Fibroblast of lung (primary cell): ENCODE data around the gene ZNF177. TPM values are rescaled to one million over a fixed set of nuclear protein-coding genes. Genes with fewer than 3 reads are reported as not detected.
A peak's percentile ranks its signal among the peaks of the same experiment; 100 is the strongest.
"Not testable (repeated sequence)": the region's sequence is repeated elsewhere in the genome, so short reads cannot be mapped to it uniquely, and the experiment has no call there.

Experiments used
- DNase-seq, 2 donors: peaks; one replicate each; pipeline versions ENCODE4 v3.0.0 to v3.0.0-alpha.2; 2010; ENCODE audit warnings: low read depth in 2 of 2
- H2AFZ ChIP-seq: 2 replicates; pipeline ENCODE4 v1.5.1; 2012; ENCODE audit warnings: low read length, control low read depth, inconsistent platforms
- H3K27ac ChIP-seq: 2 replicates; pipeline ENCODE4 v1.5.1; 2011; ENCODE audit warnings: low read length, control low read depth; ENCODE audit not compliant: insufficient read depth
- H3K27me3 ChIP-seq: 2 replicates; pipeline ENCODE4 v1.5.1; 2011; ENCODE audit warnings: mild to moderate bottlenecking, low read length; ENCODE audit not compliant: control insufficient read depth, insufficient read depth
- H3K36me3 ChIP-seq: 2 replicates; pipeline ENCODE4 v1.5.1; 2011; ENCODE audit warnings: low read length; ENCODE audit not compliant: control insufficient read depth, insufficient read depth
- H3K4me1 ChIP-seq: 2 replicates; pipeline ENCODE4 v1.5.1; 2011; ENCODE audit warnings: low read length; ENCODE audit not compliant: control insufficient read depth, insufficient read depth; ENCODE audit errors: extremely low read depth
- H3K4me2 ChIP-seq: 2 replicates; pipeline ENCODE4 v1.5.1; 2011; ENCODE audit warnings: low read length, control low read depth; ENCODE audit not compliant: insufficient read depth; ENCODE audit errors: extremely low read depth
- H3K4me3 ChIP-seq, 4 experiments: fragments of 200-600 bp in 1 of 4; sonication (generic) in 1 of 4; replicated peaks in 1 of 4; 2 replicates each; pipeline ENCODE4 v1.5.1; 2011 to 2016; ENCODE audit warnings: low read length in 4 of 4, low read depth in 3 of 4, mild to moderate bottlenecking in 3 of 4, control low read depth in 2 of 4, inconsistent platforms in 1 of 4, mixed read lengths in 1 of 4; ENCODE audit not compliant: insufficient read depth in 1 of 4; ENCODE audit errors: control extremely low read depth in 1 of 4
- H3K79me2 ChIP-seq: 2 replicates; pipeline ENCODE4 v1.5.1; 2012; ENCODE audit warnings: mild to moderate bottlenecking, low read length, inconsistent platforms; ENCODE audit not compliant: control insufficient read depth, insufficient read depth
- H3K9ac ChIP-seq: 2 replicates; pipeline ENCODE4 v1.5.1; 2011; ENCODE audit warnings: mild to moderate bottlenecking, low read length, control low read depth; ENCODE audit not compliant: insufficient read depth
- H3K9me3 ChIP-seq: 2 replicates; pipeline ENCODE4 v1.5.1; 2012; ENCODE audit warnings: low read depth, low read length; ENCODE audit not compliant: control insufficient read depth, insufficient read depth
- H4K20me1 ChIP-seq: 2 replicates; pipeline ENCODE4 v1.5.1; 2011; ENCODE audit warnings: low read length; ENCODE audit not compliant: control insufficient read depth, insufficient read depth; ENCODE audit errors: extremely low read depth
- CTCF ChIP-seq, 2 donors: IDR thresholded peaks in 1 of 2; conservative IDR thresholded peaks in 1 of 2; 1 replicate in 1 of 2; 2 replicates in 1 of 2; pipeline ENCODE4 v1.5.1; 2011 to 2012; ENCODE audit warnings: low read length in 2 of 2, control low read depth in 1 of 2, inconsistent platforms in 1 of 2, low read depth in 1 of 2, mild to moderate bottlenecking in 1 of 2
- EZH2 ChIP-seq: IDR thresholded peaks from 2 replicates; pipeline ENCODE4 v1.5.1; 2012; ENCODE audit warnings: low read length, control low read depth, mild to moderate bottlenecking; ENCODE audit errors: missing control alignments
- polyA minus RNA-seq: library from RNA; depleted of rRNA, polyadenylated mRNA; stranded (reverse); fragments of >200 nt; gene quantifications from 2 replicates; pipeline ENCODE4 v1.2.3, GENCODE V29; 2011; ENCODE audit warnings: low replicate concordance
- polyA plus RNA-seq, 2 donors: library from polyadenylated mRNA; depleted of rRNA in 1 of 2; stranded (reverse) in 1 of 2; unstranded in 1 of 2; fragments of >200 nt; gene quantifications; 2 replicates each; pipeline ENCODE4 v1.2.1, GENCODE V29; 2011 to 2012; ENCODE audit warnings: missing spikeins in 1 of 2
- total RNA-seq: library from RNA; depleted of rRNA; stranded (reverse); fragments of >200 nt; gene quantifications from 2 replicates; pipeline ENCODE4 v1.2.1, GENCODE V29; 2014

Gene ZNF177
- total RNA-seq (2.1 and 3.3 TPM in 2 replicates), polyA plus RNA-seq (1.0 and 1.5 TPM in 2 replicates), polyA minus RNA-seq (0.15 TPM in 1 of 2 replicates, not detected in the other)
- 0.88 and 1.2 TPM in 2 replicates for polyA plus RNA-seq (2012)

GRCh38 chr19:9362905-9363304 is at the start of gene ZNF177:
Gene ZNF177 (plus strand): TSS chr19:9363013. CDS start chr19:9378312, 15,299 bp downstream.
- Histone ChIP-seq H4K20me1 (no peaks in the 10 kb centered on the region), H3K27ac (no peak within 1 kb of the TSS), H3K4me3 (peak within 1 kb of the TSS; percentile 15 to 74 (median 34)), H3K36me3 (no peaks in the 10 kb centered on the region), H3K27me3 (no peaks in the 10 kb centered on the region), H3K4me2 (peak within 1 kb of the TSS; percentile 25), H3K9ac (no peak within 1 kb of the TSS), H3K4me1 (no peaks in the 10 kb centered on the region), H3K79me2 (no peaks in the 10 kb centered on the region), H3K9me3 (no peaks in the 10 kb centered on the region), H2AFZ (no peak within 1 kb of the TSS)
- TF ChIP-seq EZH2 = no peak
- TF ChIP-seq CTCF (conservative IDR thresholded peaks at IDR 0.05 in 1 of 2, IDR thresholded peaks at IDR 0.05 in 1 of 2; ENCODE audit: low read depth in 1 of 2, low read length in 2 of 2) = no peak
- DNase-seq = peak; percentile 22 to 39

- Histone ChIP-seq H4K20me1 (no peaks in the 10 kb centered on the region), H2AFZ (no peak overlapping the region), H3K27me3 (no peaks in the 10 kb centered on the region), H3K4me1 (no peaks in the 10 kb centered on the region), H3K27ac (no peak overlapping the region), H3K4me2 (no peak overlapping the region), H3K79me2 (peaks cover under 1% of the 10 kb centered on the region), H3K9me3 (no peaks in the 10 kb centered on the region), H3K4me3 (no peak overlapping the region), H3K9ac (no peak overlapping the region), H3K36me3 (no peaks in the 10 kb centered on the region)
- TF ChIP-seq EZH2 (no peak), CTCF (conservative IDR thresholded peaks at IDR 0.05 in 1 of 2, IDR thresholded peaks at IDR 0.05 in 1 of 2; ENCODE audit: low read depth in 1 of 2, low read length in 2 of 2) (no peak)
- no peak for DNase-seq
These were observed 49.1 kb upstream of the ZNF177 start for GRCh38 chr19:9313756-9314155.

- Histone ChIP-seq H3K27ac (no peak overlapping the region), H3K9ac (no peak overlapping the region), H3K9me3 (no peaks in the 10 kb centered on the region), H2AFZ (no peak overlapping the region), H3K79me2 (no peaks in the 10 kb centered on the region), H3K4me3 (no peak overlapping the region), H3K27me3 (no peaks in the 10 kb centered on the region), H3K4me2 (no peak overlapping the region), H3K36me3 (no peaks in the 10 kb centered on the region), H3K4me1 (no peaks in the 10 kb centered on the region), H4K20me1 (no peaks in the 10 kb centered on the region)
- no peak for DNase-seq
- TF ChIP-seq EZH2 (no peak), CTCF (conservative IDR thresholded peaks at IDR 0.05 in 1 of 2, IDR thresholded peaks at IDR 0.05 in 1 of 2; ENCODE audit: low read depth in 1 of 2, low read length in 2 of 2) (no peak)
These were observed 41.5 kb upstream of the ZNF177 start for GRCh38 chr19:9321338-9321737.

GRCh38 chr19:9321756-9322155 is 41.1 kb upstream of the ZNF177 start:
- not testable (repeated sequence) for H3K27me3 ChIP-seq, H3K4me1 ChIP-seq, H4K20me1 ChIP-seq

GRCh38 chr19:9322201-9322600 is 40.6 kb upstream of the ZNF177 start:
- not testable (repeated sequence) for H3K36me3 ChIP-seq, H3K27ac ChIP-seq, H3K9me3 ChIP-seq, H3K4me1 ChIP-seq, H3K4me3 ChIP-seq, H3K27me3 ChIP-seq, H4K20me1 ChIP-seq, DNase-seq, H3K9ac ChIP-seq, H3K4me2 ChIP-seq, H3K79me2 ChIP-seq, H2AFZ ChIP-seq

More at GRCh38 chr19:9321756-9322155, 41.1 kb upstream of the ZNF177 start:
- not testable (repeated sequence) for H3K4me2 ChIP-seq, DNase-seq, H3K9me3 ChIP-seq, H2AFZ ChIP-seq, H3K79me2 ChIP-seq, H3K4me3 ChIP-seq, H3K36me3 ChIP-seq, H3K27ac ChIP-seq, H3K9ac ChIP-seq
